Breast epithelium (tissue), 3 donors: ENCODE measurements around the gene FAM184B.

ENCODE experiments used
- POLR2A ChIP-seq: fragments of 450-650 bp; IDR thresholded peaks from one replicate; pipeline ENCODE4 v1.6.1; 2016; ENCODE audit warnings: antibody characterized with exemption, mild to moderate bottlenecking, moderate library complexity
- TF ChIP-seq, protein P1 (sequence below), 3 donors: fragments of 450-650 bp; IDR thresholded peaks; one replicate each; pipeline ENCODE4 v1.5.1; 2016 to 2017; ENCODE audit warnings: antibody characterized with exemption in 3 of 3, mild to moderate bottlenecking in 3 of 3, moderate library complexity in 3 of 3

DNA sequence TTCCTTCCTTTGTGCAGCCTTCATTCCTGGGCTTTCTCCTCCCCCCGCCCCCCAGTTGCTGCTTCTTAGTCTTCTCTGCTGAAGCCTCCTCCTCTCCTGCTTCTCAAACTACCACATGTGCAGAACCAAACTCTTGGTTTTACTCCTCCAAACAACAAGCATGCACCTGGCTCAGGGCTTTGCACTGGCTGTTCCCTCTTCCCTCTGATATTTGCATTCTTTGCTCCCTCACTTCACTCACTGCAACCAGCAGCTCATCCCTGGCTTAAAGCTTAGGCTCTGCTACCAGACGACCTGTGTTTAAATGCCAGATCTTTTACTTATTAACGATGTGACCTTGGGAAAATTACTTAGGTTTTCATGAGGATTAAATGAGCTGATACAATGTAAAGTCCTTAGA, 115.6 kb downstream of the FAM184B start:
- TF ChIP-seq, protein P1, sequence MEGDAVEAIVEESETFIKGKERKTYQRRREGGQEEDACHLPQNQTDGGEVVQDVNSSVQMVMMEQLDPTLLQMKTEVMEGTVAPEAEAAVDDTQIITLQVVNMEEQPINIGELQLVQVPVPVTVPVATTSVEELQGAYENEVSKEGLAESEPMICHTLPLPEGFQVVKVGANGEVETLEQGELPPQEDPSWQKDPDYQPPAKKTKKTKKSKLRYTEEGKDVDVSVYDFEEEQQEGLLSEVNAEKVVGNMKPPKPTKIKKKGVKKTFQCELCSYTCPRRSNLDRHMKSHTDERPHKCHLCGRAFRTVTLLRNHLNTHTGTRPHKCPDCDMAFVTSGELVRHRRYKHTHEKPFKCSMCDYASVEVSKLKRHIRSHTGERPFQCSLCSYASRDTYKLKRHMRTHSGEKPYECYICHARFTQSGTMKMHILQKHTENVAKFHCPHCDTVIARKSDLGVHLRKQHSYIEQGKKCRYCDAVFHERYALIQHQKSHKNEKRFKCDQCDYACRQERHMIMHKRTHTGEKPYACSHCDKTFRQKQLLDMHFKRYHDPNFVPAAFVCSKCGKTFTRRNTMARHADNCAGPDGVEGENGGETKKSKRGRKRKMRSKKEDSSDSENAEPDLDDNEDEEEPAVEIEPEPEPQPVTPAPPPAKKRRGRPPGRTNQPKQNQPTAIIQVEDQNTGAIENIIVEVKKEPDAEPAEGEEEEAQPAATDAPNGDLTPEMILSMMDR (IDR thresholded peaks at IDR 0.05), result no peak
- no peak for TF ChIP-seq POLR2A
